Left lung (tissue), 10 donors: ENCODE data around the gene UBXN1. TPM values are rescaled to one million over a fixed set of nuclear protein-coding genes. Genes with fewer than 3 reads are reported as not detected.

ENCODE experiments used
- ATAC-seq: fragments of 200-7000 bp; cut with Tn5 transposase; one replicate; pipeline ENCODE4 v1.9.1; 2020; ENCODE audit warnings: moderate library complexity
- DNase-seq, 4 donors: peaks; one replicate each; pipeline ENCODE4 v3.0.0-alpha.2; 2013 to 2020
- H3K27ac ChIP-seq, 2 donors: fragments of 200-600 bp; sonication (generic) in 1 of 2; one replicate each; pipeline versions ENCODE4 v1.5.0 to v1.8.0; 2020 to 2021
- H3K27me3 ChIP-seq, 2 donors: fragments of 200-600 bp; sonication (generic) in 1 of 2; one replicate each; pipeline versions ENCODE4 v1.5.0 to v1.8.0; 2020 to 2021
- H3K36me3 ChIP-seq, 2 donors: fragments of 200-600 bp; sonication (generic) in 1 of 2; one replicate each; pipeline versions ENCODE4 v1.5.0 to v1.8.0; 2020 to 2021
- H3K4me1 ChIP-seq, 2 donors: fragments of 200-600 bp; one replicate each; pipeline ENCODE4 v1.8.0; 2021
- H3K4me3 ChIP-seq, 2 donors: fragments of 200-600 bp; sonication (generic) in 1 of 2; one replicate each; pipeline versions ENCODE4 v1.5.0 to v1.8.0; 2020 to 2021; ENCODE audit warnings: mild to moderate bottlenecking in 1 of 2
- H3K9me3 ChIP-seq, 2 donors: fragments of 200-600 bp; sonication (generic) in 1 of 2; one replicate each; pipeline versions ENCODE4 v1.5.0 to v1.8.0; 2020 to 2021
- CTCF ChIP-seq, 2 donors: fragments of 200-600 bp; sonication (generic) in 1 of 2; IDR thresholded peaks; one replicate each; pipeline versions ENCODE4 v1.5.0 to v1.8.0; 2021; ENCODE audit warnings: antibody characterized with exemption in 2 of 2
- intact Hi-C, 2 donors: fragments of 100-400 bp; cut with DNase I; formaldehyde crosslinking; loops; one replicate each; pipeline versions ENCODE4 v1.11.2 to v1.14.2; 2022
- polyA plus RNA-seq, 6 donors: library from polyadenylated mRNA; unstranded; fragments of 120-200 nt; gene quantifications; one replicate each; pipeline ENCODE4 v1.2.1, GENCODE V29; 2013; ENCODE audit not compliant: insufficient read length in 6 of 6
- total RNA-seq, 2 donors: library from RNA; stranded (reverse); fragmentation: NEBNext Ultra II Directional; extraction: Animal tissue kit (Norgen Biotek cat#: 25700); gene quantifications; one replicate each; pipeline ENCODE4 v1.2.1, GENCODE V29; 2021
- donor health status: DM: no; HTN: yes; CAD: no.
- donor health status: DM: no; HTN: no; CAD: no.

The UBXN1 gene
- total and polyA plus RNA-seq, 8 donors, result 67.5 to 169 (median 145) TPM

- H3K36me3 ChIP-seq, result peaks cover 4 to 100% of the 10 kb centered on the region in 2 donors
- no peak overlapping the region for H3K4me3 ChIP-seq
- H3K4me1 ChIP-seq, result no peaks in the 10 kb centered on the region
- intact Hi-C loops, result no loop called here
- no peak for ATAC-seq
- no peaks in the 10 kb centered on the region for H3K27me3 ChIP-seq
- no peak for DNase-seq
- no peak overlapping the region for H3K27ac ChIP-seq
- no peaks in the 10 kb centered on the region for H3K9me3 ChIP-seq
- TF ChIP-seq CTCF (IDR thresholded peaks at IDR 0.05), result no peak
These were observed 46.4 kb downstream of the UBXN1 start for GRCh38 chr11:62632492-62632891.

- no peak for TF ChIP-seq CTCF (IDR thresholded peaks at IDR 0.05)
- no peak overlapping the region for H3K4me3 ChIP-seq
- peaks cover 8 to 82% of the 10 kb centered on the region in 2 donors for H3K36me3 ChIP-seq
- no peak overlapping the region for H3K27ac ChIP-seq
- intact Hi-C loops, result no loop called here
- peaks cover 0 to under 1% of the 10 kb centered on the region in 2 donors for H3K4me1 ChIP-seq
- H3K9me3 ChIP-seq, result no peaks in the 10 kb centered on the region
- no peaks in the 10 kb centered on the region for H3K27me3 ChIP-seq
- no peak for DNase-seq
- ATAC-seq, result no peak
These were observed 51.2 kb downstream of the UBXN1 start for GRCh38 chr11:62627713-62628112.

Other genes starting within 250 kb of the UBXN1 start
- 100 to 1,000 TPM; 437 to 636 TPM for gene AHNAK, start 132.3 kb downstream of the UBXN1 start, total RNA-seq
- 100 to 1,000 TPM; 176 to 256 (median 209) TPM for gene AHNAK, start 132.3 kb downstream of the UBXN1 start, polyA plus RNA-seq
- 1,000 to 10,000 TPM in 1 of 2 donors, 100 to 1,000 TPM in 1; 973 to 1,076 TPM for gene EEF1G, start 105.2 kb downstream of the UBXN1 start, total RNA-seq
- 1,000 to 10,000 TPM; 2,175 to 2,492 (median 2,304) TPM for gene EEF1G, start 105.2 kb downstream of the UBXN1 start, polyA plus RNA-seq
- 10 to 100 TPM; 12.6 to 19.8 TPM for gene TUT1, start 87.5 kb downstream of the UBXN1 start, total RNA-seq
- gene TUT1, start 87.5 kb downstream of the UBXN1 start, polyA plus RNA-seq, result 10 to 100 TPM; 21.9 to 27.8 (median 23.4) TPM
- 10 to 100 TPM; 67.1 to 86.0 TPM for gene MTA2, start 77.2 kb downstream of the UBXN1 start, total RNA-seq
- gene MTA2, start 77.2 kb downstream of the UBXN1 start, polyA plus RNA-seq, result 100 to 1,000 TPM in 2 of 6 donors, 10 to 100 TPM in 4; 90.1 to 110 (median 97.4) TPM
- gene EML3, start 66.3 kb downstream of the UBXN1 start, total RNA-seq, result 10 to 100 TPM; 61.5 to 82.5 TPM
- 10 to 100 TPM; 39.3 to 58.5 (median 53.5) TPM for gene EML3, start 66.3 kb downstream of the UBXN1 start, polyA plus RNA-seq
- gene ROM1, start 65.8 kb downstream of the UBXN1 start, total RNA-seq, result 1 to 10 TPM; 4.3 to 5.2 TPM
- gene ROM1, start 65.8 kb downstream of the UBXN1 start, polyA plus RNA-seq, result 1 to 10 TPM; 3.4 to 6.5 (median 5.9) TPM
- gene B3GAT3, start 57.1 kb downstream of the UBXN1 start, total RNA-seq, result 10 to 100 TPM; 44.1 to 46.2 TPM
- gene B3GAT3, start 57.1 kb downstream of the UBXN1 start, polyA plus RNA-seq, result 10 to 100 TPM; 19.0 to 35.6 (median 25.0) TPM
- 100 to 1,000 TPM; 270 to 325 TPM for gene GANAB, start 32.5 kb downstream of the UBXN1 start, total RNA-seq
- 100 to 1,000 TPM; 287 to 341 (median 312) TPM for gene GANAB, start 32.5 kb downstream of the UBXN1 start, polyA plus RNA-seq
- 10 to 100 TPM; 24.2 to 27.1 TPM for gene INTS5, start 25.8 kb downstream of the UBXN1 start, total RNA-seq
- gene INTS5, start 25.8 kb downstream of the UBXN1 start, polyA plus RNA-seq, result 10 to 100 TPM; 12.7 to 18.4 (median 17.5) TPM
- 10 to 100 TPM; 46.2 to 65.5 TPM for gene C11orf98, start 13.9 kb downstream of the UBXN1 start, total RNA-seq
- gene C11orf98, start 13.9 kb downstream of the UBXN1 start, polyA plus RNA-seq, result 10 to 100 TPM; 42.6 to 64.7 (median 51.1) TPM
- gene CSKMT, start 13.8 kb downstream of the UBXN1 start, total RNA-seq, result 10 to 100 TPM; 12.8 to 21.8 TPM
- gene CSKMT, start 13.8 kb downstream of the UBXN1 start, polyA plus RNA-seq, result 1 to 10 TPM; 5.1 to 7.4 (median 6.0) TPM
- gene UQCC3, start 7.4 kb downstream of the UBXN1 start, total RNA-seq, result 1 to 10 TPM; 6.6 to 6.7 TPM
- gene UQCC3, start 7.4 kb downstream of the UBXN1 start, polyA plus RNA-seq, result 1 to 10 TPM; 6.2 to 9.0 (median 6.8) TPM
- 1 to 10 TPM; 6.0 to 8.2 TPM for gene LBHD1, start 6.8 kb downstream of the UBXN1 start, total RNA-seq
- gene LBHD1, start 6.8 kb downstream of the UBXN1 start, polyA plus RNA-seq, result 1 to 10 TPM; 4.4 to 9.9 (median 8.2) TPM
- 1 to 10 TPM in 1 of 2 donors, under 1 TPM in 1; 0.32 to 2.0 TPM for gene LRRN4CL, start 10.5 kb upstream of the UBXN1 start, total RNA-seq
- gene LRRN4CL, start 10.5 kb upstream of the UBXN1 start, polyA plus RNA-seq, result 1 to 10 TPM in 1 of 6 donors, under 1 TPM in 5; 0.32 to 1.2 (median 0.69) TPM
- 100 to 1,000 TPM in 1 of 2 donors, 10 to 100 TPM in 1; 77.8 to 109 TPM for gene BSCL2, start 28.4 kb upstream of the UBXN1 start, total RNA-seq
- gene BSCL2, start 28.4 kb upstream of the UBXN1 start, polyA plus RNA-seq, result 10 to 100 TPM; 39.9 to 51.9 (median 46.3) TPM
- under 1 TPM in 1 of 2 donors, not detected in 1; 0.42 TPM for gene GNG3, start 28.6 kb upstream of the UBXN1 start, total RNA-seq
- 1 to 10 TPM; 1.5 to 1.9 (median 1.6) TPM for gene GNG3, start 28.6 kb upstream of the UBXN1 start, polyA plus RNA-seq
- 10 to 100 TPM; 31.8 to 43.2 TPM for gene HNRNPUL2, start 48.4 kb upstream of the UBXN1 start, total RNA-seq
- 10 to 100 TPM; 79.9 to 95.4 (median 91.2) TPM for gene HNRNPUL2, start 48.4 kb upstream of the UBXN1 start, polyA plus RNA-seq
- 10 to 100 TPM; 32.2 to 33.0 TPM for gene TTC9C, start 49.4 kb upstream of the UBXN1 start, total RNA-seq
- gene TTC9C, start 49.4 kb upstream of the UBXN1 start, polyA plus RNA-seq, result 10 to 100 TPM; 36.9 to 43.4 (median 39.8) TPM
- 10 to 100 TPM; 11.2 TPM for gene ZBTB3, start 75.1 kb upstream of the UBXN1 start, total RNA-seq
- 1 to 10 TPM; 7.3 to 9.6 (median 8.3) TPM for gene ZBTB3, start 75.1 kb upstream of the UBXN1 start, polyA plus RNA-seq
- gene POLR2G, start 82.5 kb upstream of the UBXN1 start, total RNA-seq, result 10 to 100 TPM; 64.9 to 70.3 TPM
- 100 to 1,000 TPM; 135 to 159 (median 148) TPM for gene POLR2G, start 82.5 kb upstream of the UBXN1 start, polyA plus RNA-seq
- gene TAF6L, start 92.3 kb upstream of the UBXN1 start, total RNA-seq, result 10 to 100 TPM; 14.5 to 24.9 TPM
- 10 to 100 TPM; 26.6 to 35.2 (median 30.3) TPM for gene TAF6L, start 92.3 kb upstream of the UBXN1 start, polyA plus RNA-seq
- 10 to 100 TPM; 52.7 to 58.7 TPM for gene TMEM179B, start 108.3 kb upstream of the UBXN1 start, total RNA-seq
- 10 to 100 TPM; 43.9 to 56.7 (median 49.8) TPM for gene TMEM179B, start 108.3 kb upstream of the UBXN1 start, polyA plus RNA-seq
- 10 to 100 TPM; 15.7 to 16.2 TPM for gene TMEM223, start 112.9 kb upstream of the UBXN1 start, total RNA-seq
- 10 to 100 TPM; 19.6 to 26.4 (median 20.7) TPM for gene TMEM223, start 112.9 kb upstream of the UBXN1 start, polyA plus RNA-seq
- 10 to 100 TPM; 67.8 to 73.0 TPM for gene NXF1, start 126.4 kb upstream of the UBXN1 start, total RNA-seq
- 100 to 1,000 TPM; 118 to 157 (median 134) TPM for gene NXF1, start 126.4 kb upstream of the UBXN1 start, polyA plus RNA-seq
- gene STX5, start 153.0 kb upstream of the UBXN1 start, total RNA-seq, result 10 to 100 TPM; 38.9 to 40.5 TPM
- 10 to 100 TPM; 49.5 to 55.7 (median 51.2) TPM for gene STX5, start 153.0 kb upstream of the UBXN1 start, polyA plus RNA-seq
- not detected for gene TEX54, start 153.8 kb upstream of the UBXN1 start, total RNA-seq
- under 1 TPM in 2 of 6 donors, not detected in 4; 0.36 to 0.69 TPM for gene TEX54, start 153.8 kb upstream of the UBXN1 start, polyA plus RNA-seq
- gene WDR74, start 160.5 kb upstream of the UBXN1 start, total RNA-seq, result 10 to 100 TPM; 24.6 to 45.4 TPM
- 10 to 100 TPM; 36.1 to 54.0 (median 43.3) TPM for gene WDR74, start 160.5 kb upstream of the UBXN1 start, polyA plus RNA-seq
- gene SLC3A2, start 201.8 kb upstream of the UBXN1 start, total RNA-seq, result 100 to 1,000 TPM; 131 to 228 TPM
- gene SLC3A2, start 201.8 kb upstream of the UBXN1 start, polyA plus RNA-seq, result 100 to 1,000 TPM; 161 to 223 (median 180) TPM
- gene CHRM1, start 242.3 kb upstream of the UBXN1 start, total RNA-seq, result 1 to 10 TPM; 1.2 to 2.3 TPM
- gene CHRM1, start 242.3 kb upstream of the UBXN1 start, polyA plus RNA-seq, result under 1 TPM; 0.34 to 0.71 (median 0.52) TPM